Body of pancreas (tissue), 4 donors: ENCODE results near the gene NCAM2.

ENCODE experiments used
- CTCF ChIP-seq, 7 experiments: fragments of 450-650 bp in 4 of 7; fragments of 200-600 bp in 3 of 7; sonication (generic) in 3 of 7; IDR thresholded peaks; one replicate each; pipeline ENCODE4 v1.5.1; 2016 to 2019; ENCODE audit warnings: antibody characterized with exemption in 7 of 7
- POLR2A ChIP-seq, 3 donors: fragments of 450-650 bp; IDR thresholded peaks; one replicate each; pipeline ENCODE4 v1.6.1; 2016; ENCODE audit warnings: antibody characterized with exemption in 3 of 3, mild to moderate bottlenecking in 2 of 3

GRCh38 chr21:21283810-21284209 is 285.6 kb downstream of the NCAM2 start:
- no peak for TF ChIP-seq CTCF (IDR thresholded peaks at IDR 0.05)
- TF ChIP-seq POLR2A (IDR thresholded peaks at IDR 0.05), result no peak
